HepG2 (cell line): ENCODE data around the gene M1AP. TPM values are rescaled to one million over a fixed set of nuclear protein-coding genes. Genes with fewer than 3 reads are reported as not detected.

Experiments used
- BRD4 ChIP-seq: sonication (generic); formaldehyde crosslinking; IDR thresholded peaks from 2 replicates; pipeline ENCODE4 v1.4.0; 2020; ENCODE audit warnings: missing genetic modification reagents
- CBFB ChIP-seq: sonication (generic); formaldehyde crosslinking; IDR thresholded peaks from 2 replicates; pipeline ENCODE4 v1.4.0; 2020; ENCODE audit warnings: missing genetic modification reagents
- CREB3 ChIP-seq: sonication (generic); formaldehyde crosslinking; IDR thresholded peaks from 2 replicates; pipeline ENCODE4 v1.5.0; 2020; ENCODE audit warnings: missing genetic modification reagents
- HDAC1 ChIP-seq: sonication (generic); formaldehyde crosslinking; IDR thresholded peaks from 2 replicates; pipeline ENCODE4 v1.5.1; 2020; ENCODE audit warnings: mild to moderate bottlenecking, missing genetic modification reagents
- HMGXB4 ChIP-seq, 2 experiments: sonication (generic) in 1 of 2; formaldehyde crosslinking in 1 of 2; IDR thresholded peaks; 2 replicates each; pipeline versions ENCODE4 v1.4.0 to v1.6.1; 2018 to 2020; ENCODE audit warnings: missing genetic modification reagents in 2 of 2, borderline replicate concordance in 1 of 2, low read depth in 1 of 2, mild to moderate bottlenecking in 1 of 2, missing biosample characterization in 1 of 2
- HNF1A ChIP-seq, 2 experiments: sonication (generic) in 1 of 2; formaldehyde crosslinking in 1 of 2; IDR thresholded peaks; 2 replicates each; pipeline versions ENCODE4 v1.4.0 to v1.6.1; 2016 to 2020; ENCODE audit warnings: borderline replicate concordance in 1 of 2, low read depth in 1 of 2, mild to moderate bottlenecking in 1 of 2, missing genetic modification reagents in 1 of 2
- KLF11 ChIP-seq: IDR thresholded peaks from 2 replicates; pipeline ENCODE4 v1.6.1; 2016; ENCODE audit warnings: missing compliant biosample characterization
- MIER3 ChIP-seq: IDR thresholded peaks from 2 replicates; pipeline ENCODE4 v1.6.1; 2016; ENCODE audit warnings: missing compliant biosample characterization, borderline replicate concordance
- MXI1 ChIP-seq: IDR thresholded peaks from 3 replicates; pipeline ENCODE4 v1.6.1; 2012; ENCODE audit warnings: low read depth, low read length, inconsistent platforms, borderline replicate concordance
- NFE2 ChIP-seq: sonication (generic); formaldehyde crosslinking; IDR thresholded peaks from 2 replicates; pipeline ENCODE4 v1.4.0; 2020; ENCODE audit warnings: missing genetic modification reagents
- NPAS2 ChIP-seq: sonication (generic); formaldehyde crosslinking; IDR thresholded peaks from 2 replicates; pipeline ENCODE4 v1.8.0; 2022; ENCODE audit warnings: mild to moderate bottlenecking, missing genetic modification reagents, borderline replicate concordance
- PHF20 ChIP-seq: sonication (generic); formaldehyde crosslinking; IDR thresholded peaks from 2 replicates; pipeline ENCODE4 v1.5.0; 2020; ENCODE audit warnings: mild to moderate bottlenecking, missing genetic modification reagents
- RARA ChIP-seq: IDR thresholded peaks from 2 replicates; pipeline ENCODE4 v1.6.1; 2016; ENCODE audit warnings: missing genetic modification reagents, missing compliant biosample characterization
- RBFOX2 ChIP-seq: fragments of 200-400 bp; formaldehyde crosslinking; IDR thresholded peaks from 2 replicates; pipeline ENCODE4 v1.6.1; 2017; ENCODE audit warnings: low read depth, mild to moderate bottlenecking, low read length
- SMAD1 ChIP-seq: sonication (generic); formaldehyde crosslinking; IDR thresholded peaks from 2 replicates; pipeline ENCODE4 v1.4.0; 2020; ENCODE audit warnings: missing genetic modification reagents, low read depth, mild to moderate bottlenecking, borderline replicate concordance
- TCF7L2 ChIP-seq: IDR thresholded peaks from 2 replicates; pipeline ENCODE4 v1.6.1; 2011; ENCODE audit warnings: mild to moderate bottlenecking, low read depth, low read length, moderate library complexity
- TEAD2 ChIP-seq: sonication (generic); formaldehyde crosslinking; IDR thresholded peaks from 2 replicates; pipeline ENCODE4 v1.9.0; 2021; ENCODE audit warnings: missing genetic modification reagents
- ZC3H4 ChIP-seq: sonication (generic); formaldehyde crosslinking; IDR thresholded peaks from 2 replicates; pipeline ENCODE4 v1.4.0; 2020; ENCODE audit warnings: missing genetic modification reagents, borderline replicate concordance
- ZFX ChIP-seq: sonication (generic); formaldehyde crosslinking; IDR thresholded peaks from 2 replicates; pipeline ENCODE4 v1.4.0; 2020; ENCODE audit warnings: mild to moderate bottlenecking, low read depth, missing genetic modification reagents, moderate library complexity
- ZNF333 ChIP-seq: sonication (generic); formaldehyde crosslinking; IDR thresholded peaks from 2 replicates; pipeline ENCODE4 v1.4.0; 2020; ENCODE audit warnings: mild to moderate bottlenecking, missing genetic modification reagents, borderline replicate concordance
- ZNF451 ChIP-seq: sonication (generic); formaldehyde crosslinking; IDR thresholded peaks from 2 replicates; pipeline ENCODE4 v1.5.0; 2020; ENCODE audit warnings: mild to moderate bottlenecking, missing genetic modification reagents
- ZNF570 ChIP-seq: sonication (generic); formaldehyde crosslinking; IDR thresholded peaks from 2 replicates; pipeline ENCODE4 v1.4.0; 2020; ENCODE audit warnings: mild to moderate bottlenecking, missing genetic modification reagents, borderline replicate concordance
- ZNF816 ChIP-seq: sonication (generic); formaldehyde crosslinking; IDR thresholded peaks from 2 replicates; pipeline ENCODE4 v1.8.0; 2022; ENCODE audit warnings: missing genetic modification reagents, mild to moderate bottlenecking, borderline replicate concordance
- polyA plus RNA-seq, 8 experiments: library from polyadenylated mRNA; depleted of rRNA in 3 of 8; stranded (reverse) in 7 of 8; unstranded in 1 of 8; fragments of >200 nt; fragmentation: Illumina TruSeq in 4 of 8; extraction: Trizol in 4 of 8; gene quantifications; 2 replicates each; pipeline versions ENCODE4 v1.2.1 to v1.2.3, GENCODE V29; 2011 to 2016; ENCODE audit warnings: low read depth in 4 of 8, missing spikeins in 1 of 8, mixed read lengths in 1 of 8; ENCODE audit not compliant: insufficient read depth in 1 of 8
- total RNA-seq, 5 experiments: library from RNA; depleted of rRNA; stranded (reverse); fragments of >200 nt; fragmentation: Illumina TruSeq; extraction: Trizol; gene quantifications; 2 replicates each; pipeline ENCODE4 v1.2.3, GENCODE V29; 2016; ENCODE audit warnings: low read depth in 1 of 5

M1AP gene
- total and polyA plus RNA-seq, 2 of the 13 experiments (the other 11 are each of a cell fraction or from before 2014, with no cell fraction given) = not detected

- no peak for TF ChIP-seq HNF1A (IDR thresholded peaks at IDR 0.05; ENCODE audit: low read depth)
- no peak for TF ChIP-seq HNF1A (CRISPR knock-in tag; IDR thresholded peaks at IDR 0.05; ENCODE audit: borderline replicate concordance)
- no peak for TF ChIP-seq ZC3H4 (CRISPR knock-in tag)
- no peak for TF ChIP-seq ZNF570 (CRISPR knock-in tag)
- no peak for TF ChIP-seq HMGXB4 (CRISPR knock-in tag; IDR thresholded peaks at IDR 0.05; ENCODE audit: borderline replicate concordance in 1 of 2, low read depth in 1 of 2)
- no peak for TF ChIP-seq NPAS2 (CRISPR knock-in tag)
- TF ChIP-seq KLF11 = peak; percentile 28; the same call in 1 of the 2 replicates
- no peak for TF ChIP-seq TCF7L2
- TF ChIP-seq BRD4 = no peak
- TF ChIP-seq SMAD1 (CRISPR knock-in tag) = no peak
- TF ChIP-seq RARA (CRISPR knock-in tag) = peak; percentile 73
- TF ChIP-seq CREB3 (CRISPR knock-in tag) = no peak
- TF ChIP-seq ZNF333 (CRISPR knock-in tag) = no peak
- no peak for TF ChIP-seq CBFB
- no peak for TF ChIP-seq NFE2 (CRISPR knock-in tag)
- no peak for TF ChIP-seq ZNF816
- peak; percentile 21; the same call in 1 of the 2 replicates for TF ChIP-seq MIER3 (CRISPR knock-in tag)
- TF ChIP-seq TEAD2 = no peak
- TF ChIP-seq ZFX (CRISPR knock-in tag) = peak; percentile 66; the same call in 1 of the 2 replicates
- TF ChIP-seq RBFOX2 = peak; percentile 64
- TF ChIP-seq MXI1 = no peak
- TF ChIP-seq ZNF451 = 0 out of 2 replicates have a peak, but pooled peaks have one; percentile 62
- TF ChIP-seq HDAC1 (CRISPR knock-in tag) = peak; percentile 31; the same call in 1 of the 2 replicates
- no peak for TF ChIP-seq PHF20 (CRISPR knock-in tag)
These were observed 135.2 kb downstream of the M1AP start (continued) for GRCh38 chr2:74512744-74513604.
